ENCODE results near the gene CFDP1. TPM values are rescaled to one million over a fixed set of nuclear protein-coding genes. Genes with fewer than 3 reads are reported as not detected.

Gene CFDP1
- total RNA-seq, 1 donor from 2014 or later, result 38.9 TPM

- no peak overlapping the region for H3K27ac Mint-ChIP-seq
- intact Hi-C loops (cut with micrococcal nuclease), result no loop called here
- no peak for DNase-seq
- no peaks in the 10 kb centered on the region for H3K4me1 Mint-ChIP-seq
- H3K4me3 Mint-ChIP-seq, result no peak overlapping the region
- H3K36me3 Mint-ChIP-seq (ENCODE audit: low read depth), result no peaks in the 10 kb centered on the region
- H3K9me3 Mint-ChIP-seq, result no peaks in the 10 kb centered on the region
- peaks cover 37% of the 10 kb centered on the region for H3K27me3 Mint-ChIP-seq
Observed at GRCh38 chr16:75260851-75261589, 172.3 kb downstream of the CFDP1 start.

GRCh38 chr16:75258807-75259141 is 174.5 kb downstream of the CFDP1 start:
- H3K27me3 Mint-ChIP-seq, result peaks cover 33% of the 10 kb centered on the region
- intact Hi-C loops (cut with micrococcal nuclease), result no loop called here
- DNase-seq, result no peak
- no peaks in the 10 kb centered on the region for H3K4me1 Mint-ChIP-seq
- no peaks in the 10 kb centered on the region for H3K9me3 Mint-ChIP-seq
- no peak overlapping the region for H3K4me3 Mint-ChIP-seq
- no peaks in the 10 kb centered on the region for H3K36me3 Mint-ChIP-seq (ENCODE audit: low read depth)
- no peak overlapping the region for H3K27ac Mint-ChIP-seq

GRCh38 chr16:75257886-75258806 is 175.2 kb downstream of the CFDP1 start:
- no peaks in the 10 kb centered on the region for H3K36me3 Mint-ChIP-seq (ENCODE audit: low read depth)
- DNase-seq, result no peak
- H3K4me3 Mint-ChIP-seq, result no peak overlapping the region
- H3K4me1 Mint-ChIP-seq, result no peaks in the 10 kb centered on the region
- no peak overlapping the region for H3K27ac Mint-ChIP-seq
- no peaks in the 10 kb centered on the region for H3K9me3 Mint-ChIP-seq
- peaks cover 31% of the 10 kb centered on the region for H3K27me3 Mint-ChIP-seq
- intact Hi-C loops (cut with micrococcal nuclease), result no loop called here

- H3K27ac Mint-ChIP-seq, result no peak overlapping the region
Observed at GRCh38 chr16:75256696-75257343, 176.5 kb downstream of the CFDP1 start.

GRCh38 chr16:75256059-75256571 is 177.2 kb downstream of the CFDP1 start:
- Mint-ChIP-seq H3K4me3 (no peak overlapping the region), H3K36me3 (ENCODE audit: low read depth) (no peaks in the 10 kb centered on the region), H3K4me1 (peaks cover 2% of the 10 kb centered on the region), H3K27ac (no peak overlapping the region), H3K9me3 (no peaks in the 10 kb centered on the region), H3K27me3 (peaks cover 32% of the 10 kb centered on the region)
- intact Hi-C loops (cut with micrococcal nuclease), result no loop called here
- no peak for DNase-seq

More at GRCh38 chr16:75256696-75257343, 176.5 kb downstream of the CFDP1 start:
- intact Hi-C loops (cut with micrococcal nuclease), result no loop called here
- Mint-ChIP-seq H3K36me3 (ENCODE audit: low read depth) (no peaks in the 10 kb centered on the region), H3K27me3 (peaks cover 30% of the 10 kb centered on the region), H3K4me1 (peaks cover under 1% of the 10 kb centered on the region), H3K4me3 (no peak overlapping the region), H3K9me3 (no peaks in the 10 kb centered on the region)
- no peak for DNase-seq

GRCh38 chr16:75254359-75254837 is 178.9 kb downstream of the CFDP1 start:
- Mint-ChIP-seq H3K9me3 (no peaks in the 10 kb centered on the region), H3K27ac (no peak overlapping the region), H3K36me3 (ENCODE audit: low read depth) (no peaks in the 10 kb centered on the region), H3K4me3 (no peak overlapping the region), H3K4me1 (peaks cover 2% of the 10 kb centered on the region), H3K27me3 (peaks cover 38% of the 10 kb centered on the region)
- DNase-seq, result no peak
- intact Hi-C loops (cut with micrococcal nuclease), result no loop called here

GRCh38 chr16:75252946-75253911 is 180.1 kb downstream of the CFDP1 start:
- Mint-ChIP-seq H3K9me3 (no peaks in the 10 kb centered on the region), H3K27me3 (peaks cover 41% of the 10 kb centered on the region), H3K4me3 (no peak overlapping the region), H3K4me1 (peaks cover 2% of the 10 kb centered on the region), H3K36me3 (ENCODE audit: low read depth) (no peaks in the 10 kb centered on the region), H3K27ac (no peak overlapping the region)
- intact Hi-C loops (cut with micrococcal nuclease), result no loop called here
- no peak for DNase-seq

- H3K36me3 Mint-ChIP-seq (ENCODE audit: low read depth), result no peaks in the 10 kb centered on the region
- H3K27ac Mint-ChIP-seq, result no peak overlapping the region
- no peaks in the 10 kb centered on the region for H3K9me3 Mint-ChIP-seq
- intact Hi-C loops (cut with micrococcal nuclease), result no loop called here
- peaks cover 2% of the 10 kb centered on the region for H3K4me1 Mint-ChIP-seq
- DNase-seq, result no peak
- peak overlapping the region; percentile 57 for H3K4me3 Mint-ChIP-seq
- H3K27me3 Mint-ChIP-seq, result peaks cover 44% of the 10 kb centered on the region
Observed at GRCh38 chr16:75252049-75252864, 181.0 kb downstream of the CFDP1 start.

GRCh38 chr16:75251280-75252048 is 181.8 kb downstream of the CFDP1 start, which contains the start of gene BCAR1:
BCAR1 (minus strand) TSS chr16:75251624; CDS start chr16:75251482, 142 bp downstream.
- H3K27me3 Mint-ChIP-seq, result peaks cover 49% of the 10 kb centered on the region
- no peak for DNase-seq
- intact Hi-C loops (cut with micrococcal nuclease), result no loop called here

GRCh38 chr16:75250809-75251279 is 182.5 kb downstream of the CFDP1 start:
- intact Hi-C loops (cut with micrococcal nuclease), result no loop called here
- H3K9me3 Mint-ChIP-seq, result no peaks in the 10 kb centered on the region
- H3K4me1 Mint-ChIP-seq, result peaks cover 2% of the 10 kb centered on the region
- no peak for DNase-seq
- H3K27me3 Mint-ChIP-seq, result peaks cover 53% of the 10 kb centered on the region
- no peak overlapping the region for H3K27ac Mint-ChIP-seq
- no peaks in the 10 kb centered on the region for H3K36me3 Mint-ChIP-seq (ENCODE audit: low read depth)
- H3K4me3 Mint-ChIP-seq, result no peak overlapping the region

More at GRCh38 chr16:75251280-75252048, 181.8 kb downstream of the CFDP1 start, which contains the start of gene BCAR1:
- H3K4me3 Mint-ChIP-seq, result peak within 1 kb of the TSS; percentile 57
- H3K27ac Mint-ChIP-seq, result no peak within 1 kb of the TSS
- H3K4me1 Mint-ChIP-seq, result peaks cover 2% of the 10 kb centered on the region
- no peaks in the 10 kb centered on the region for H3K9me3 Mint-ChIP-seq
- no peaks in the 10 kb centered on the region for H3K36me3 Mint-ChIP-seq (ENCODE audit: low read depth)

- H3K36me3 Mint-ChIP-seq (ENCODE audit: low read depth), result no peaks in the 10 kb centered on the region
- no peaks in the 10 kb centered on the region for H3K9me3 Mint-ChIP-seq
- peaks cover 53% of the 10 kb centered on the region for H3K27me3 Mint-ChIP-seq
- DNase-seq, result no peak
- no peak overlapping the region for H3K27ac Mint-ChIP-seq
- no peak overlapping the region for H3K4me3 Mint-ChIP-seq
- intact Hi-C loops (cut with micrococcal nuclease), result no loop called here
- H3K4me1 Mint-ChIP-seq, result peaks cover 2% of the 10 kb centered on the region
Observed at GRCh38 chr16:75250089-75250808, 183.1 kb downstream of the CFDP1 start.
